ENCODE results near the gene TMEM37. TPM values are rescaled to one million over a fixed set of nuclear protein-coding genes. Genes with fewer than 3 reads are reported as not detected.

TMEM37 gene
- total and polyA plus RNA-seq, 2 of the 8 experiments (the other 6 are each of a cell fraction or from before 2014, with no cell fraction given), result 11.0 to 16.2 TPM

DNA sequence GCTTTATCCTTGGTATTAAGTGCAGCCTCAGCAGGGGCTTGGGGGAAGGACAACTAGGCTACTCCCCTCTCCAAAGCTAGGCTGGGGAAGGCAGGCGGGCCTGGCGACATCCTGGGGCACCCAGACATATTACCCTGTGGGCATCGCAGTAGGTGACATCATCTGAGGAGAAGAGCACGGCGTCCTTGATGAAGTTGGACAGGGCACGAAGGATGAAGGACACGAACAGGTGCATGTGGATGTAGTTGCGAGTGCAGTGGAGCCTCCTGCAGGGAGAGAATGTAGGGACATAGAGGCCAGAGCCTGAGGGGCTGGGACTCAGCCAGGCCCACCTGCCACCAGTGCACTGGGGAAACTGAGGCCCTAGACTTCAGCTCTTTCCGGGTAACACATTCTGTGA lies 32.3 kb downstream of the TMEM37 start:
- no peak overlapping the region for H3K14ac ChIP-seq (ENCODE audit: insufficient read length)

More for the DNA sequence above, 32.3 kb downstream of the TMEM37 start:
- H3K27ac ChIP-seq (ENCODE audit: low read depth, low read length), result no peak overlapping the region
- H3K4me1 ChIP-seq (replicated peaks in 1 of 4; ENCODE audit: control insufficient read depth in 3 of 4, insufficient read depth in 4 of 4, low read length in 3 of 4), result no peaks in the 10 kb centered on the region
- ChIA-PET POLR2A (ENCODE audit: partially characterized antibody) (interaction anchor here (1.7 kb wide), 1 partner anchor 32 kb away, joined by 5 read pairs; the partner anchor contains the start of gene TMEM37), CTCF (ENCODE audit: partially characterized antibody) (interaction anchor here (0.9 to 9.6 kb wide), 4 partner anchors 12 to 57 kb away, joined by 3 to 90 read pairs (median 4); no protein-coding TSS in a partner anchor)
- H4K91ac ChIP-seq (replicated peaks; ENCODE audit: insufficient read length, low read length), result no peak overlapping the region
- H3K18ac ChIP-seq (ENCODE audit: extremely low read depth, low read length), result no peak overlapping the region
- TF ChIP-seq ATF3 (IDR thresholded peaks at IDR 0.05; ENCODE audit: insufficient read depth, low read depth, low read length), result no peak
- TF ChIP-seq, protein P1, sequence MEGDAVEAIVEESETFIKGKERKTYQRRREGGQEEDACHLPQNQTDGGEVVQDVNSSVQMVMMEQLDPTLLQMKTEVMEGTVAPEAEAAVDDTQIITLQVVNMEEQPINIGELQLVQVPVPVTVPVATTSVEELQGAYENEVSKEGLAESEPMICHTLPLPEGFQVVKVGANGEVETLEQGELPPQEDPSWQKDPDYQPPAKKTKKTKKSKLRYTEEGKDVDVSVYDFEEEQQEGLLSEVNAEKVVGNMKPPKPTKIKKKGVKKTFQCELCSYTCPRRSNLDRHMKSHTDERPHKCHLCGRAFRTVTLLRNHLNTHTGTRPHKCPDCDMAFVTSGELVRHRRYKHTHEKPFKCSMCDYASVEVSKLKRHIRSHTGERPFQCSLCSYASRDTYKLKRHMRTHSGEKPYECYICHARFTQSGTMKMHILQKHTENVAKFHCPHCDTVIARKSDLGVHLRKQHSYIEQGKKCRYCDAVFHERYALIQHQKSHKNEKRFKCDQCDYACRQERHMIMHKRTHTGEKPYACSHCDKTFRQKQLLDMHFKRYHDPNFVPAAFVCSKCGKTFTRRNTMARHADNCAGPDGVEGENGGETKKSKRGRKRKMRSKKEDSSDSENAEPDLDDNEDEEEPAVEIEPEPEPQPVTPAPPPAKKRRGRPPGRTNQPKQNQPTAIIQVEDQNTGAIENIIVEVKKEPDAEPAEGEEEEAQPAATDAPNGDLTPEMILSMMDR (IDR thresholded peaks at IDR 0.05; ENCODE audit: control extremely low read depth in 1 of 3, insufficient read depth in 1 of 3, low read depth in 1 of 3, low read length in 3 of 3), result peak in 1 of 3 experiments; percentile 7; a peak in 1 of 4 replicates
- no peak overlapping the region for H2BK120ac ChIP-seq (replicated peaks; ENCODE audit: low read depth, low read length)
- no peak overlapping the region for H3K4me2 ChIP-seq (ENCODE audit: insufficient read depth in 1 of 2, low read depth in 2 of 2, low read length in 2 of 2)
- H3K9ac ChIP-seq (replicated peaks in 1 of 4; ENCODE audit: extremely low read depth in 1 of 4, low read depth in 3 of 4, low read length in 3 of 4), result no peak overlapping the region
- H3K9me3 ChIP-seq (ENCODE audit: insufficient read depth in 2 of 2, low read depth in 1 of 2, low read length in 1 of 2), result no peaks in the 10 kb centered on the region
- H2BK12ac ChIP-seq (ENCODE audit: low read depth, low read length), result no peak overlapping the region
- peaks cover 2% of the 10 kb centered on the region; the same call in 1 of the 2 replicates for H3K23me2 ChIP-seq (ENCODE audit: low read depth, low read length)
- H3K79me2 ChIP-seq (ENCODE audit: control insufficient read depth in 1 of 2, insufficient read depth in 2 of 2, low read length in 2 of 2), result no peaks in the 10 kb centered on the region
- H3K36me3 ChIP-seq (ENCODE audit: control insufficient read depth in 2 of 4, insufficient read depth in 4 of 4, low read length in 3 of 4), result no peaks in the 10 kb centered on the region
- H4K20me1 ChIP-seq (replicated peaks in 1 of 2; ENCODE audit: control insufficient read depth in 1 of 2, insufficient read depth in 2 of 2, low read length in 2 of 2), result no peaks in the 10 kb centered on the region
- H3K27me3 ChIP-seq (replicated peaks in 1 of 4; ENCODE audit: control insufficient read depth in 3 of 4, extremely low read depth in 1 of 4, insufficient read depth in 3 of 4, low read length in 3 of 4), result no peaks in the 10 kb centered on the region; a peak in 1 of 7 replicates
- H2BK5ac ChIP-seq (ENCODE audit: low read depth, low read length), result no peak overlapping the region
- no peak overlapping the region for H2BK20ac ChIP-seq (ENCODE audit: low read length)
- no peak overlapping the region for H3K4me3 ChIP-seq (ENCODE audit: extremely low read depth in 1 of 4, insufficient read depth in 2 of 4, low read depth in 3 of 4, low read length in 4 of 4)
- no peaks in the 10 kb centered on the region for H3K79me1 ChIP-seq (ENCODE audit: low read depth, low read length)
- DNase-seq (ENCODE audit: low read depth in 1 of 2, low spot score in 2 of 2) (no peak), FAIRE-seq (no peak)
- no peak overlapping the region for H3K4ac ChIP-seq (replicated peaks; ENCODE audit: insufficient read length, low read depth, low read length)
- H4K5ac ChIP-seq (ENCODE audit: insufficient read length, low read depth, low read length), result no peak overlapping the region
- H2BK15ac ChIP-seq (ENCODE audit: low read length), result no peak overlapping the region
- H2AK5ac ChIP-seq (ENCODE audit: low read depth, low read length), result no peak overlapping the region
- no peak overlapping the region for H2AFZ ChIP-seq (ENCODE audit: low read length)
- no peak overlapping the region for H4K8ac ChIP-seq (ENCODE audit: extremely low read depth, insufficient read depth, low read length)
- H3K56ac ChIP-seq (replicated peaks; ENCODE audit: insufficient read length, low read depth, low read length), result no peak overlapping the region
- no peak overlapping the region for H3K23ac ChIP-seq (ENCODE audit: insufficient read length)
- 90% methylated on average over 9 of the region's 9 CpGs; no CpG with 5 or more reads in 1 of the 2 experiments for WGBS, 2 experiments (ENCODE audit: extremely low coverage in 1 of 2, insufficient coverage in 1 of 2, insufficient read length in 1 of 2, insufficient replicate concordance in 2 of 2, low coverage in 1 of 2, low lambda C conversion rate in 2 of 2, missing lambda C conversion rate in 1 of 2)
